Subcutaneous preadipocyte (primary cell): ENCODE measurements around the gene ZNF503. TPM values are rescaled to one million over a fixed set of nuclear protein-coding genes. Genes with fewer than 3 reads are reported as not detected.

Source experiments
- total RNA-seq: library from RNA; depleted of rRNA; stranded (reverse); fragments of >200 nt; gene quantifications from 2 replicates; pipeline ENCODE4 v1.2.3, GENCODE V29; 2012

Gene ZNF503, protein sequence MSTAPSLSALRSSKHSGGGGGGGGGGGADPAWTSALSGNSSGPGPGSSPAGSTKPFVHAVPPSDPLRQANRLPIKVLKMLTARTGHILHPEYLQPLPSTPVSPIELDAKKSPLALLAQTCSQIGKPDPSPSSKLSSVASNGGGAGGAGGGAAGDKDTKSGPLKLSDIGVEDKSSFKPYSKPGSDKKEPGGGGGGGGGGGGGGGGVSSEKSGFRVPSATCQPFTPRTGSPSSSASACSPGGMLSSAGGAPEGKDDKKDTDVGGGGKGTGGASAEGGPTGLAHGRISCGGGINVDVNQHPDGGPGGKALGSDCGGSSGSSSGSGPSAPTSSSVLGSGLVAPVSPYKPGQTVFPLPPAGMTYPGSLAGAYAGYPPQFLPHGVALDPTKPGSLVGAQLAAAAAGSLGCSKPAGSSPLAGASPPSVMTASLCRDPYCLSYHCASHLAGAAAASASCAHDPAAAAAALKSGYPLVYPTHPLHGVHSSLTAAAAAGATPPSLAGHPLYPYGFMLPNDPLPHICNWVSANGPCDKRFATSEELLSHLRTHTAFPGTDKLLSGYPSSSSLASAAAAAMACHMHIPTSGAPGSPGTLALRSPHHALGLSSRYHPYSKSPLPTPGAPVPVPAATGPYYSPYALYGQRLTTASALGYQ
- 13.5 and 17.3 TPM in 2 replicates for total RNA-seq

DNA sequence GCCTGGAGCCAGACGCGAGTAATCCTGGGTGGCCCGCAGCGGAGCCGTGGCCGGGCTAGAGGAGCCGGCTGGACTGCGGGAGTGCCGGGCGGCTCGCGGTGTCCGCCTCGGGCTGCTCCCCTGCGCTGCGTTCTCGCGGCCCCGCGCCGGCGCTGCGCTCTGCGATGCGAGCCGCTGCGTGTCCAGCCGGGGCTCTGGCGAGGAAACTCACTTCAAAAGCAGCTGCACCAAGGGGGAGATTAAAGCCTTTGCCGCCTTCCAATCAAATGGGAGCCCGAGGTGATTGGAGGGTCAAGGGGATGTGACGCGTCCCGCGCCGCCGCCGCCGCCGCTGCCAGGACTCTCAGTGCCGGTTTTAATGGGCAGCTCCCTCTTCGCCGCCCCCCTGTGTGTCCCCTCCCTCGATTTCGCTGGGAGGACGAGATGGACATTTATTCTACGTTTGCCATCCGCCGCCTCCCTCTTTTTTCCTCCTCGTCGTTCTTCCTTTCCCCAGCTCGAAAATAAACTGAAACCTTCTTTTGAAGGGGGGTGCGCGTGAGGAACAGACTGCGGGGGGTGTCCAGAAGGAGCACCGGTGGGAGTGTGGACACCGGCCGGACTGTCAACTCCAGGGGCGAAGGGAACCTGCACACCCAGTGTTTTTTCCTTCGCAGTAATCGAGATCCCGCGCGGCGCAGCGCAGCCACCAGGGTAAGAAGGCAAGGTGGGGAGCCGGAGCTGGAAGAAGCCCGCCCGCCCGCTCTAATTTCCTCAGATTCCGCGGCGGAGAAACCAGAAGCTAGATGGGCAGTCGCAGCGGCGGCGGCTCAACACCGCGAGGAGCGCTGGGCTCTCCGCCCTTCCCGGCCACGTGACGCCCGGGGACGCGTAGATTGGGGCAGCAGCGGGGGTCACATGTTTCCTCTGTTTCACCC is at the start of gene ZNF503:
Gene ZNF503 (minus strand): TSS at position 196 of the 917 bp plus-strand sequence. CDS start 345 bp downstream, outside the sequence.

DNA sequence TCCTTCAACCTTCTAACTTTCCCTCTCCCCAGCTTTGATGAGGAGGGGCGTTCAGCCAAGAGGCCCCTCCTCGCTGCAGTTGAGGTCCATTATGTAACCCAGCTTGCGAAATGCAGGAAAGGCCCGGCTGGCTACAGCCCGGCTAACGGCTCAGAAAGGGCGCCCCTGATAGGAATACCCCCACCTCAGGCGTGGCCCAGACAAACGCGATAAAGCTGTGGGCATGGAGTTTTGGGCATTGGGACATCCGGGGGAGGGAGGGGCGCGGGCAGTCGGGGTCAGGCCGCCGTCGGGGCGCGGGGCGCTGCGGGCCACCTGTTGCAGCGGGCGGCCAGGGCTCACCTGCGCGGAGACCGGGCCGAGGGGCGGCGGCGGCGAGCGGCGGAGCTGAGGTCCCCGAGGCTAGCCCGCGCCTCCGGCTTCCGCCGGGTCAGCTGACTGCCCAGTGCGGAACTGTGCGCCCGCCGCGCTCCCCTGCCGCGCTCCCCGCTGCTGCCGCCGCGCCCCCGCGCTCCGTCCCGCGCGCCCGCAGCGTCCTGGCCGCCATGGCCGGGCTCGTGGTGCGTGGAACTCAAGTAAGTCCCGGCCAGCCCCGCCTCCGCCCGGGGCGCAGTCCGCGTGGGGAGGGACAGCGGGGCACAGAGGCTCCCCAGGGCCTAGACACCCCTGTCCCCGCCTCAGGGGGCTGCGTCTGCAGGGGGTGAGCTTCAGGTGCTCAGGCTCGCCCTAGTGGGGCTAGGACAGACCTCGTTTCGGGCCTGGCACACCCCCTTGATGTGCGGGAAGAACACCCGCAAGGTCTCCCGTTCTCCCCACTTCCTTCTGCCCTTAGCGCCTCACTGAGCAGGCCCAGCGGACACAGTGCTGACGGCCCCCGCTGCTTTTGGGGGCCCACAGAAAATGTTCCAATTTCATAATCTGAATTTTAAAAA is 29.9 kb upstream of the ZNF503 start, which contains the start of gene LRMDA:
Gene LRMDA (plus strand): TSS at position 445 of the 932 bp plus-strand sequence.

Other genes starting within 250 kb of the ZNF503 start
- gene VDAC2, start 191.0 kb downstream of the ZNF503 start, total RNA-seq = 144 and 165 TPM in 2 replicates
- 6.6 and 11.0 TPM in 2 replicates for gene COMTD1, start 165.8 kb downstream of the ZNF503 start, total RNA-seq
- gene LRMDA, start 29.9 kb upstream of the ZNF503 start, total RNA-seq = 3.1 and 10.7 TPM in 2 replicates